Measurements from ENCODE around the gene PCP2.

- TF ChIP-seq, protein P1, sequence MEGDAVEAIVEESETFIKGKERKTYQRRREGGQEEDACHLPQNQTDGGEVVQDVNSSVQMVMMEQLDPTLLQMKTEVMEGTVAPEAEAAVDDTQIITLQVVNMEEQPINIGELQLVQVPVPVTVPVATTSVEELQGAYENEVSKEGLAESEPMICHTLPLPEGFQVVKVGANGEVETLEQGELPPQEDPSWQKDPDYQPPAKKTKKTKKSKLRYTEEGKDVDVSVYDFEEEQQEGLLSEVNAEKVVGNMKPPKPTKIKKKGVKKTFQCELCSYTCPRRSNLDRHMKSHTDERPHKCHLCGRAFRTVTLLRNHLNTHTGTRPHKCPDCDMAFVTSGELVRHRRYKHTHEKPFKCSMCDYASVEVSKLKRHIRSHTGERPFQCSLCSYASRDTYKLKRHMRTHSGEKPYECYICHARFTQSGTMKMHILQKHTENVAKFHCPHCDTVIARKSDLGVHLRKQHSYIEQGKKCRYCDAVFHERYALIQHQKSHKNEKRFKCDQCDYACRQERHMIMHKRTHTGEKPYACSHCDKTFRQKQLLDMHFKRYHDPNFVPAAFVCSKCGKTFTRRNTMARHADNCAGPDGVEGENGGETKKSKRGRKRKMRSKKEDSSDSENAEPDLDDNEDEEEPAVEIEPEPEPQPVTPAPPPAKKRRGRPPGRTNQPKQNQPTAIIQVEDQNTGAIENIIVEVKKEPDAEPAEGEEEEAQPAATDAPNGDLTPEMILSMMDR (IDR thresholded peaks at IDR 0.05), result no peak
- TF ChIP-seq POLR2A (IDR thresholded peaks at IDR 0.05), result no peak
Measured at GRCh38 chr19:7645656-7646425, 12.3 kb upstream of the PCP2 start.

All from body of pancreas (tissue), 4 donors.